ENCODE data around the gene TMEM219. TPM values are rescaled to one million over a fixed set of nuclear protein-coding genes. Genes with fewer than 3 reads are reported as not detected.
A peak's percentile ranks its signal among the peaks of the same experiment; 100 is the strongest.
"Not testable (repeated sequence)": the region's sequence is repeated elsewhere in the genome, so short reads cannot be mapped to it uniquely, and the experiment has no call there.

The TMEM219 gene
- total RNA-seq, 1 donor from 2014 or later: 88.0 TPM

DNA sequence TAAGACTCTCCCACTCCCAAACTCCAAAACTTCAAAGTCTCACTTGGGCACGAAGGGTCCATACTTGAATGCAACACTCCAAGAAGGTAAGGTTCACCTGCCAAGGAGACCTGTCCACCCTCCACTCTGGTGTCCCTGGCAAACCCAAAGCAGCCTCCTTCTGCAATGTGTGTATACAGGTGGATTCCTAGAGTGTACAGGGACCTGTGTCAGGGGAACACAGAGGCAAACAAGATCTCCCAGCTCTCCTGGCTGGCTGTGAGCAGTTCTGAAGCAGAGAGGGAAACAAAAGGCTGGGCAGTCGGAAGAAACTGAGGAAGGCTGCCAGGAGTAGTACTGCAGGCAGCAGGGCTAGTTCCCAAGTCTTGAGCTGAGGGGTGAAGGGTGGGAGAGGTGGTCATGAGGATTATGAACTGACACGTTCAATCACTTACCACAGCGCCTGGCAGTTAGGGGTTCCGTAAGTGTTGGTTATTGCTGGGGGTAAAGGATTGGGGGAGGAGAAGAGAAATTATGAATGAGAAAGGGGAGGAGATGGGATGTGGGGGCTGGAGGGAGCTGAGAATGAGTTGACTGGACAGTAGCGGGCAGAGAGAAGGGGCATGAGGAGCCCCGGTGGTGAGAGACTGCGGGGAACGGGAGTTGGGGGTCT, 36.6 kb upstream of the TMEM219 start:
- no peaks in the 10 kb centered on the region for H3K36me3 Mint-ChIP-seq (ENCODE audit: unreplicated experiment)
- H3K27ac Mint-ChIP-seq (ENCODE audit: unreplicated experiment): peak overlapping the region; percentile 69
- peak overlapping the region; percentile 93 for H3K4me3 Mint-ChIP-seq (ENCODE audit: unreplicated experiment)
- peaks cover 10% of the 10 kb centered on the region for H3K9me3 Mint-ChIP-seq (ENCODE audit: unreplicated experiment)
- TF ChIP-seq, protein P1, sequence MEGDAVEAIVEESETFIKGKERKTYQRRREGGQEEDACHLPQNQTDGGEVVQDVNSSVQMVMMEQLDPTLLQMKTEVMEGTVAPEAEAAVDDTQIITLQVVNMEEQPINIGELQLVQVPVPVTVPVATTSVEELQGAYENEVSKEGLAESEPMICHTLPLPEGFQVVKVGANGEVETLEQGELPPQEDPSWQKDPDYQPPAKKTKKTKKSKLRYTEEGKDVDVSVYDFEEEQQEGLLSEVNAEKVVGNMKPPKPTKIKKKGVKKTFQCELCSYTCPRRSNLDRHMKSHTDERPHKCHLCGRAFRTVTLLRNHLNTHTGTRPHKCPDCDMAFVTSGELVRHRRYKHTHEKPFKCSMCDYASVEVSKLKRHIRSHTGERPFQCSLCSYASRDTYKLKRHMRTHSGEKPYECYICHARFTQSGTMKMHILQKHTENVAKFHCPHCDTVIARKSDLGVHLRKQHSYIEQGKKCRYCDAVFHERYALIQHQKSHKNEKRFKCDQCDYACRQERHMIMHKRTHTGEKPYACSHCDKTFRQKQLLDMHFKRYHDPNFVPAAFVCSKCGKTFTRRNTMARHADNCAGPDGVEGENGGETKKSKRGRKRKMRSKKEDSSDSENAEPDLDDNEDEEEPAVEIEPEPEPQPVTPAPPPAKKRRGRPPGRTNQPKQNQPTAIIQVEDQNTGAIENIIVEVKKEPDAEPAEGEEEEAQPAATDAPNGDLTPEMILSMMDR (IDR thresholded peaks at IDR 0.05; ENCODE audit: partially characterized antibody, unreplicated experiment): no peak
- no peak for DNase-seq
- peaks cover 8% of the 10 kb centered on the region for H3K27me3 Mint-ChIP-seq (ENCODE audit: unreplicated experiment)
- peaks cover 22% of the 10 kb centered on the region for H3K4me1 Mint-ChIP-seq (ENCODE audit: low read depth, unreplicated experiment)

DNA sequence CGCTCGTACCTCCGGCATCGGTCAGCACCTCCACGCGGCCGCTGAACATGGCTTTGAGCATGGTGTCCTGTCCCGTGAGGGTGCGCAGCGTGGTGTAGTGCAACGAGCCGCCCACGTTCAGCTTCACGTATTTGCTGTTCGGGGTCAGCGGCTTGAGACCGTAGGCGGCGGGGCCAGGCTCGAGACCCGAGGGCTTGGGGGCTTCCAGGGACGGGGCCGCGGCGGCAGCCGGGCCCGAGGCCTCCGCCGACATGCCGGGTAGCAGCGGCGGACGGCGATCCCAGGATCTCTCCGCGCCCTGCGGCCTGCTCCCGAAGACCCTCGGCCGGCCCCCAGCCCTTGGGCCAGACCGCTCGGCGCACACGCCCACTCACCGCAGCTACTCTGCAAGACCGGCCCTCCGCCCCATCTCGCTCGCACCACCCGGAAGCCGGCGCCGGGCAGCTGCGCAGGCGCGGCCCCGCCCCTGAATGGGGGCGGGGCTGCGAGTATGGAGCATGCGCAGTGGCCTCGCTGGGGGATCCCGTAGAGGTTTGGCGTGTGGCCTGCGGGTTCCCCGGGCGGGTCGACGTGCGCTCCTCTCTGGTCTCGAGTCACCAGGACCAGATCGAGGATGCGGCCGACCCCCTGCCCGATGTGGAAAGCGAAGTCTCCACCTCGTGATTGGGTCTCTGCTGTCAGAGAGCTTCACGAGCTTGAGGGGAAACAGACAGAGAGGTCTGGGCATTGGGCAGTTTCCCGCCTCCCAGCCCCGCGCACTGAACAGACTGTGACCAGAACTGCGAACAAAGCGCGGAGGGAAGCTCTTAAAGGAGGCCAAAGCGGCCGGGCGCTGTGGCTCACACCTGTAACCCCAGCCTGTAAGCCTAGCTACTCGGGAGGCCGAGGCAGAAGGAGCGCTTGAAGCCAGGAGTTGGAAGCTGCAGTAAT, 35.8 kb upstream of the TMEM219 start, which contains the start of gene KCTD13:
Gene KCTD13, minus strand, starts transcription at position 446 of the 930 bp plus-strand sequence. Its CDS starts 193 bp downstream, at position 253.
- H3K36me3 Mint-ChIP-seq (ENCODE audit: unreplicated experiment): no peaks in the 10 kb centered on the region
- H3K27ac Mint-ChIP-seq (ENCODE audit: unreplicated experiment): peak within 1 kb of the TSS; percentile 93
- peaks cover 18% of the 10 kb centered on the region for H3K4me1 Mint-ChIP-seq (ENCODE audit: low read depth, unreplicated experiment)
- H3K4me3 Mint-ChIP-seq (ENCODE audit: unreplicated experiment): peak within 1 kb of the TSS; percentile 93
- TF ChIP-seq, protein P1 (IDR thresholded peaks at IDR 0.05; ENCODE audit: partially characterized antibody, unreplicated experiment): no peak
- H3K9me3 Mint-ChIP-seq (ENCODE audit: unreplicated experiment): peaks cover 10% of the 10 kb centered on the region
- DNase-seq: peak; percentile 91
- H3K27me3 Mint-ChIP-seq (ENCODE audit: unreplicated experiment): peaks cover 8% of the 10 kb centered on the region

DNA sequence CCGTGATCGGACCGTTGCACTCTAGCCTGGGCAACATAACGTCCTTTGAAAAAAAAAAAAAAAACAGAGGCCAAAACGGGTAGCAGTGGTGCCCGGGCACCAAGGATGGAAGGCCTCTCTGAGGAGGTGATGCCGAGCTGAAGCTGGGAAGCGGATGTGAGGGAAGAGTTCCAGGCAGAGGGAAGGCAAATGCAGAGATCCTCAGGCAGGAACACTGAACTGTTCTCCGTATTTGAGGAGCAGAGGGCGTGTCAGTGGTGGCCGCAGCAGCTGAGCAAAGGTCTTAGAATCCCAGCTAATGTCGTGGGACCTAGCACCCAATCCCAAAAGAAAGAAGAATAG, 35.2 kb upstream of the TMEM219 start:
- H3K4me3 Mint-ChIP-seq (ENCODE audit: unreplicated experiment): peak overlapping the region; percentile 93
- DNase-seq: peak; percentile 21
- peaks cover 18% of the 10 kb centered on the region for H3K4me1 Mint-ChIP-seq (ENCODE audit: low read depth, unreplicated experiment)
- TF ChIP-seq, protein P1 (IDR thresholded peaks at IDR 0.05; ENCODE audit: partially characterized antibody, unreplicated experiment): no peak
- peak overlapping the region; percentile 93 for H3K27ac Mint-ChIP-seq (ENCODE audit: unreplicated experiment)
- peaks cover 8% of the 10 kb centered on the region for H3K27me3 Mint-ChIP-seq (ENCODE audit: unreplicated experiment)
- no peaks in the 10 kb centered on the region for H3K36me3 Mint-ChIP-seq (ENCODE audit: unreplicated experiment)
- peaks cover 10% of the 10 kb centered on the region for H3K9me3 Mint-ChIP-seq (ENCODE audit: unreplicated experiment)

DNA sequence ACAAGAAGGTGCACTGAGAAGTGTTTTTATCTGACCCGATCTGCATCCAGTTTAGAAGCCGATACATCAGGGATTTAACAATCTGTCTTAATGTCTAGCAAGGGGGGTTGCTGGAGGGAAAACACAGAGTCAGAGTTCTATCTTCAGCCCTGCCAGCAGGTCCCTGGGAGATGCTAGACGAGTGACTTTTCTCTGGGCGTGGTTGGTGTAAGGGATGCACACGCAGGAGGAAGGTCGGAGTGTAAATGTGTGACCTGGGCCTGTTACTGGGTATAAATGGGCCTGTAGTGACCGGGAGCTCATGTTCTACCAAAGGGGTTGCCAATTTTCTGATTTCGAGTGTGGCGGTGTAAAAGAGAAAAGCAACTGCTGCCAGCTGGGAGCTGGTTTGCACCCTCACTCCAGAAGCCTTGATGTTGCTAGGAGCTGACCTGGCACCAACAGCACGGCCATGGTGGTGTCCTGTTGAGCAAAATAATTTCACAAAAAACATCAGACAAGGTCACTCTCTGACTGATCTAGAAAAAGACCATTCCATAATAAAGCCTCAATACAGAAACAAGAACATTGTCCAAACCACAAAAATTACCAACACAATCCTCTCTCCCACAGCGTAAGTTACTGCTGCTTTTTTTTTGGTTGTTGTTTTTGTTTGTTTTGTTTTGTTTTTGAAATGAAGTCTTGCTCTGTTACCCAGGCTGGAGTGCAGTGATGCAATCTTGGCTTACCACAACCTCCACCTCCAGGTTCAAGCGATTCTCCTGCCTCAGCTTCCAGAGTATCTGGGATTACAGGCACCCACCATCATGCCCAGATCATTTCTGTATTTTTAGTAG, 34.6 kb upstream of the TMEM219 start:
- Mint-ChIP-seq H3K4me1 (ENCODE audit: low read depth, unreplicated experiment) (peaks cover 18% of the 10 kb centered on the region), H3K4me3 (ENCODE audit: unreplicated experiment) (peak overlapping the region; percentile 93), H3K9me3 (ENCODE audit: unreplicated experiment) (peaks cover 10% of the 10 kb centered on the region), H3K27ac (ENCODE audit: unreplicated experiment) (peak overlapping the region; percentile 93), H3K36me3 (ENCODE audit: unreplicated experiment) (no peaks in the 10 kb centered on the region), H3K27me3 (ENCODE audit: unreplicated experiment) (peaks cover 8% of the 10 kb centered on the region)
- TF ChIP-seq, protein P1 (IDR thresholded peaks at IDR 0.05; ENCODE audit: partially characterized antibody, unreplicated experiment): no peak
- DNase-seq: no peak

DNA sequence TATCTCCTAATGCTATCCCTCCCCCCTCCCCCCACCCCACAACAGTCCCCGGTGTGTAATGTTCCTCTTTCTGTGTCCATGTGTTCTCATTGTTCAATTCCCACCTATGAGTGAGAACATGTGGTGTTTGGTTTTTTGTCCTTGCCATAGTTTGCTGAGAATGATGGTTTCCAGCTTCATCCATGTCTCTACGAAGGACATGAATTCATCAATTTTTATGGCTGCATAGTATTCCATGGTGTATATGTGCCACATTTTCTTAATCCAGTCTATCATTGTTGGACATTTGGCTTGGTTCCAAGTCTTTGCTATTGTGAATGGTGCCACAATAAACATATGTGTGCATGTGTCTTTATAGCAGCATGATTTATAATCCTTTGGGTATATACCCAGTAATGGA, 30.1 kb upstream of the TMEM219 start:
- H3K4me3 Mint-ChIP-seq (ENCODE audit: unreplicated experiment); H3K27me3 Mint-ChIP-seq (ENCODE audit: unreplicated experiment); H3K36me3 Mint-ChIP-seq (ENCODE audit: unreplicated experiment); H3K27ac Mint-ChIP-seq (ENCODE audit: unreplicated experiment); H3K4me1 Mint-ChIP-seq (ENCODE audit: low read depth, unreplicated experiment); H3K9me3 Mint-ChIP-seq (ENCODE audit: unreplicated experiment); DNase-seq: not testable (repeated sequence)

Measured in glutamatergic neuron (in vitro differentiated cells).